HG03066 (cell line): ENCODE results near the gene RNF157.
"Not testable (repeated sequence)": the region's sequence is repeated elsewhere in the genome, so short reads cannot be mapped to it uniquely, and the experiment has no call there.

Source experiments
- ATAC-seq: cut with Tn5 transposase; IDR thresholded peaks from one replicate; pipeline ENCODE4 v1.9.1; 2021; ENCODE audit warnings: low read depth; ENCODE audit not compliant: unreplicated experiment

RNF157 gene

GRCh38 chr17:76255801-76256429 lies 15.6 kb upstream of the RNF157 start:
- no peak for ATAC-seq

GRCh38 chr17:76254275-76254674 lies 14.0 kb upstream of the RNF157 start:
- ATAC-seq, result no peak

- ATAC-seq, result no peak
These were observed 13.5 kb upstream of the RNF157 start for GRCh38 chr17:76253841-76254240.

GRCh38 chr17:76252967-76253766 lies 12.9 kb upstream of the RNF157 start:
- not testable (repeated sequence) for ATAC-seq

GRCh38 chr17:76252040-76252954 lies 12.0 kb upstream of the RNF157 start:
- no peak for ATAC-seq

- ATAC-seq, result no peak
These were observed 11.3 kb upstream of the RNF157 start for GRCh38 chr17:76251478-76252039.

- no peak for ATAC-seq
These were observed 9.8 kb upstream of the RNF157 start for GRCh38 chr17:76250141-76250540.

GRCh38 chr17:76248013-76248782 lies 7.9 kb upstream of the RNF157 start:
- ATAC-seq, result no peak

- ATAC-seq, result no peak
These were observed 7.0 kb upstream of the RNF157 start for GRCh38 chr17:76247304-76247703.

GRCh38 chr17:76246080-76247066 lies 6.1 kb upstream of the RNF157 start:
- peak; percentile 97 for ATAC-seq

- not testable (repeated sequence) for ATAC-seq
These were observed 4.4 kb upstream of the RNF157 start for GRCh38 chr17:76244721-76245120.

GRCh38 chr17:76243826-76244679 lies 3.8 kb upstream of the RNF157 start:
- no peak for ATAC-seq

GRCh38 chr17:76241691-76242255 lies 1.5 kb upstream of the RNF157 start:
- ATAC-seq, result no peak

GRCh38 chr17:76241204-76241538 lies 878 bp upstream of the RNF157 start:
- ATAC-seq, result no peak

- ATAC-seq, result no peak
These were observed 587 bp downstream of the RNF157 start for GRCh38 chr17:76239538-76240274.

- no peak for ATAC-seq
These were observed 1.3 kb downstream of the RNF157 start for GRCh38 chr17:76238847-76239537.
